Right atrium auricular region (tissue), 2 donors: ENCODE data around the gene TMEM233. TPM values are rescaled to one million over a fixed set of nuclear protein-coding genes. Genes with fewer than 3 reads are reported as not detected.

ENCODE experiments used
- DNase-seq: peaks from one replicate; pipeline ENCODE4 v3.0.0-alpha.2; 2019; ENCODE audit warnings: low spot score
- H3K27ac ChIP-seq, 2 donors: fragments of 200-600 bp; sonication (generic); 1 replicate in 1 of 2; 2 replicates in 1 of 2; pipeline ENCODE4 v1.5.1; 2016 to 2019
- H3K27me3 ChIP-seq, 2 donors: fragments of 200-600 bp; sonication (generic); one replicate each; pipeline versions ENCODE4 v1.5.1 to v1.6.0; 2017 to 2019
- H3K36me3 ChIP-seq: fragments of 200-600 bp; sonication (generic); one replicate; pipeline ENCODE4 v1.5.1; 2016
- H3K4me1 ChIP-seq, 2 donors: fragments of 200-600 bp; sonication (generic); one replicate each; pipeline versions ENCODE4 v1.5.1 to v1.6.0; 2017 to 2019
- H3K4me3 ChIP-seq, 2 donors: fragments of 200-600 bp; sonication (generic); 1 replicate in 1 of 2; 2 replicates in 1 of 2; pipeline ENCODE4 v1.5.1; 2017 to 2019; ENCODE audit warnings: mild to moderate bottlenecking in 1 of 2, moderate library complexity in 1 of 2
- H3K9me3 ChIP-seq, 2 donors: fragments of 200-600 bp; sonication (generic); one replicate each; pipeline ENCODE4 v1.5.1; 2019
- CTCF ChIP-seq, 2 donors: fragments of 200-600 bp; sonication (generic); IDR thresholded peaks; one replicate each; pipeline ENCODE4 v1.5.1; 2019; ENCODE audit warnings: antibody characterized with exemption in 2 of 2
- total RNA-seq, 2 donors: library from RNA; depleted of rRNA; stranded (reverse); fragments of >200 nt; gene quantifications; one replicate each; pipeline ENCODE4 v1.1.0, GENCODE V29; 2016

TMEM233 gene
- total RNA-seq, 2 donors from 2014 or later: 0.11 to 0.28 TPM

- DNase-seq: no peak
- no peaks in the 10 kb centered on the region for H3K9me3 ChIP-seq
- no peak overlapping the region for H3K27ac ChIP-seq
- no peaks in the 10 kb centered on the region for H3K4me1 ChIP-seq
- TF ChIP-seq CTCF (IDR thresholded peaks at IDR 0.05): no peak
- no peaks in the 10 kb centered on the region for H3K36me3 ChIP-seq
- no peak overlapping the region for H3K4me3 ChIP-seq
- no peaks in the 10 kb centered on the region for H3K27me3 ChIP-seq
These were observed 15.5 kb upstream of the TMEM233 start for GRCh38 chr12:119578112-119578511.

GRCh38 chr12:119589097-119589496 lies 4.5 kb upstream of the TMEM233 start:
- TF ChIP-seq CTCF (IDR thresholded peaks at IDR 0.05): no peak

GRCh38 chr12:119589634-119590033 lies 3.9 kb upstream of the TMEM233 start:
- Histone ChIP-seq H3K27me3 (no peaks in the 10 kb centered on the region), H3K9me3 (no peaks in the 10 kb centered on the region), H3K4me1 (peaks cover 0 to 16% of the 10 kb centered on the region in 2 donors), H3K27ac (no peak overlapping the region), H3K36me3 (no peaks in the 10 kb centered on the region), H3K4me3 (no peak overlapping the region)
- no peak for TF ChIP-seq CTCF (IDR thresholded peaks at IDR 0.05)
- no peak for DNase-seq

More at GRCh38 chr12:119589097-119589496, 4.5 kb upstream of the TMEM233 start:
- Histone ChIP-seq H3K9me3 (no peaks in the 10 kb centered on the region), H3K36me3 (no peaks in the 10 kb centered on the region), H3K4me1 (peaks cover 0 to 12% of the 10 kb centered on the region in 2 donors), H3K4me3 (no peak overlapping the region), H3K27ac (no peak overlapping the region), H3K27me3 (no peaks in the 10 kb centered on the region)
- DNase-seq: no peak

- H3K27ac ChIP-seq: no peak overlapping the region
These were observed 1.3 kb upstream of the TMEM233 start for GRCh38 chr12:119592232-119592631.

GRCh38 chr12:119594399-119594730 lies 791 bp downstream of the TMEM233 start:
- Histone ChIP-seq H3K36me3 (no peaks in the 10 kb centered on the region), H3K27ac (no peak overlapping the region), H3K27me3 (no peaks in the 10 kb centered on the region), H3K4me3 (peak overlapping the region; percentile 36 to 47), H3K4me1 (peaks cover 0 to 31% of the 10 kb centered on the region in 2 donors), H3K9me3 (no peaks in the 10 kb centered on the region)
- no peak for TF ChIP-seq CTCF (IDR thresholded peaks at IDR 0.05)
- no peak for DNase-seq

More at GRCh38 chr12:119592232-119592631, 1.3 kb upstream of the TMEM233 start:
- Histone ChIP-seq H3K9me3 (no peaks in the 10 kb centered on the region), H3K4me1 (peaks cover 0 to 31% of the 10 kb centered on the region in 2 donors), H3K36me3 (no peaks in the 10 kb centered on the region), H3K4me3 (no peak overlapping the region), H3K27me3 (no peaks in the 10 kb centered on the region)
- DNase-seq: no peak
- no peak for TF ChIP-seq CTCF (IDR thresholded peaks at IDR 0.05)

- no peak for TF ChIP-seq CTCF (IDR thresholded peaks at IDR 0.05)
- Histone ChIP-seq H3K36me3 (no peaks in the 10 kb centered on the region), H3K27me3 (no peaks in the 10 kb centered on the region), H3K4me3 (peak overlapping the region; percentile 36 to 47), H3K9me3 (no peaks in the 10 kb centered on the region), H3K27ac (no peak overlapping the region), H3K4me1 (peaks cover 0 to 31% of the 10 kb centered on the region in 2 donors)
- no peak for DNase-seq
These were observed 1.3 kb downstream of the TMEM233 start for GRCh38 chr12:119594772-119595445.
